HL-60 (cell line): ENCODE results near the gene MREG.
A peak's percentile ranks its signal among the peaks of the same experiment; 100 is the strongest.

Source experiments
- DNase-seq, 2 experiments: peaks; one replicate each; pipeline ENCODE4 v3.0.0-alpha.2; 2010 to 2020; ENCODE audit warnings: low read depth in 1 of 2, low spot score in 1 of 2
- H3K27ac ChIP-seq: fragments of 250-450 bp; sonication (Bioruptor Pico); replicated peaks from 2 replicates; pipeline ENCODE4 v1.5.1; 2020; ENCODE audit warnings: mild to moderate bottlenecking, moderate library complexity
- H3K27me3 ChIP-seq: fragments of 250-450 bp; sonication (Bioruptor Pico); 2 replicates; pipeline ENCODE4 v1.5.1; 2021; ENCODE audit warnings: mild to moderate bottlenecking, moderate library complexity; ENCODE audit not compliant: insufficient read depth, poor library complexity, severe bottlenecking
- H3K4me3 ChIP-seq: replicated peaks from 2 replicates; pipeline ENCODE4 v1.5.1; 2011; ENCODE audit warnings: mild to moderate bottlenecking, control low read depth, low read length; ENCODE audit not compliant: insufficient read depth
- CTCF ChIP-seq: IDR thresholded peaks from one replicate; pipeline ENCODE4 v1.5.1; 2011; ENCODE audit warnings: low read length, control low read depth, inconsistent platforms; ENCODE audit not compliant: insufficient read depth
- GABPA ChIP-seq: IDR thresholded peaks from 2 replicates; pipeline ENCODE4 v1.6.1; 2012; ENCODE audit warnings: low read depth
- POLR2AphosphoS5 ChIP-seq: IDR thresholded peaks from 2 replicates; pipeline ENCODE4 v1.6.1; 2012; ENCODE audit warnings: low read depth
- SPI1 ChIP-seq: IDR thresholded peaks from 2 replicates; pipeline ENCODE4 v1.6.1; 2012; ENCODE audit warnings: low read depth, mild to moderate bottlenecking, borderline replicate concordance
- TF ChIP-seq, protein P1 (sequence below): IDR thresholded peaks from 2 replicates; pipeline ENCODE4 v1.6.1; 2012; ENCODE audit warnings: low read depth; ENCODE audit not compliant: insufficient replicate concordance

The MREG gene

DNA sequence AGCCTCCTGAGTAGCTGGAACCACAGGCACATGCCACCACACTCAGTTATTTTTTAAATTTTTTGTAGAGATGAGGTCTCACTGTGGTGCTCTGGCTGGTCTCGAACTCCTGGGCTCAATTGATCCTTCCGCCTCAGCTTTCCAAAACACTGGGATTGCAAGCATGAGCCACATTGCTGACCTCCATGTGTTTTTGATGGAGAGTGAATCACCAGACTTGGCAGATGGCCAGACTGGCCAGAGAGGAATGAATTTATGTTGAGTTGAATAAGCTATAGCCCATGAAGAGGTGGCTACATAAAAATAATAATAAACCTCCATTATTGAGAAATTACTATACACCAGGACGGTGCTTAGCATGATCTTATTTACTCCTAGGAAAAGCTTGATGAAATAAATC lies 91.5 kb downstream of the MREG start:
- no peak for DNase-seq
- no peak overlapping the region for H3K4me3 ChIP-seq
- no peaks in the 10 kb centered on the region for H3K27me3 ChIP-seq
- H3K27ac ChIP-seq = no peak overlapping the region
- no peak for TF ChIP-seq GABPA
- no peak for TF ChIP-seq POLR2AphosphoS5
- TF ChIP-seq, protein P1, sequence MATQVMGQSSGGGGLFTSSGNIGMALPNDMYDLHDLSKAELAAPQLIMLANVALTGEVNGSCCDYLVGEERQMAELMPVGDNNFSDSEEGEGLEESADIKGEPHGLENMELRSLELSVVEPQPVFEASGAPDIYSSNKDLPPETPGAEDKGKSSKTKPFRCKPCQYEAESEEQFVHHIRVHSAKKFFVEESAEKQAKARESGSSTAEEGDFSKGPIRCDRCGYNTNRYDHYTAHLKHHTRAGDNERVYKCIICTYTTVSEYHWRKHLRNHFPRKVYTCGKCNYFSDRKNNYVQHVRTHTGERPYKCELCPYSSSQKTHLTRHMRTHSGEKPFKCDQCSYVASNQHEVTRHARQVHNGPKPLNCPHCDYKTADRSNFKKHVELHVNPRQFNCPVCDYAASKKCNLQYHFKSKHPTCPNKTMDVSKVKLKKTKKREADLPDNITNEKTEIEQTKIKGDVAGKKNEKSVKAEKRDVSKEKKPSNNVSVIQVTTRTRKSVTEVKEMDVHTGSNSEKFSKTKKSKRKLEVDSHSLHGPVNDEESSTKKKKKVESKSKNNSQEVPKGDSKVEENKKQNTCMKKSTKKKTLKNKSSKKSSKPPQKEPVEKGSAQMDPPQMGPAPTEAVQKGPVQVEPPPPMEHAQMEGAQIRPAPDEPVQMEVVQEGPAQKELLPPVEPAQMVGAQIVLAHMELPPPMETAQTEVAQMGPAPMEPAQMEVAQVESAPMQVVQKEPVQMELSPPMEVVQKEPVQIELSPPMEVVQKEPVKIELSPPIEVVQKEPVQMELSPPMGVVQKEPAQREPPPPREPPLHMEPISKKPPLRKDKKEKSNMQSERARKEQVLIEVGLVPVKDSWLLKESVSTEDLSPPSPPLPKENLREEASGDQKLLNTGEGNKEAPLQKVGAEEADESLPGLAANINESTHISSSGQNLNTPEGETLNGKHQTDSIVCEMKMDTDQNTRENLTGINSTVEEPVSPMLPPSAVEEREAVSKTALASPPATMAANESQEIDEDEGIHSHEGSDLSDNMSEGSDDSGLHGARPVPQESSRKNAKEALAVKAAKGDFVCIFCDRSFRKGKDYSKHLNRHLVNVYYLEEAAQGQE = no peak
- no peak for TF ChIP-seq SPI1
- no peak for TF ChIP-seq CTCF

- Histone ChIP-seq H3K27ac (no peak overlapping the region), H3K27me3 (no peaks in the 10 kb centered on the region), H3K4me3 (no peak overlapping the region)
- DNase-seq = peak in 1 of 2 experiments; percentile 55
- TF ChIP-seq CTCF = peak; percentile 89
- TF ChIP-seq, protein P1 = no peak
These were observed 92.9 kb downstream of the MREG start for GRCh38 chr2:215920244-215921100.

GRCh38 chr2:215919624-215920243 lies 93.6 kb downstream of the MREG start:
- Histone ChIP-seq H3K4me3 (no peak overlapping the region), H3K27ac (no peak overlapping the region), H3K27me3 (no peaks in the 10 kb centered on the region)
- DNase-seq = no peak
- TF ChIP-seq CTCF (no peak), GABPA (no peak), POLR2AphosphoS5 (no peak), SPI1 (no peak)
- TF ChIP-seq, protein P1 = no peak
